ENCODE data around the gene HECA. TPM values are rescaled to one million over a fixed set of nuclear protein-coding genes. Genes with fewer than 3 reads are reported as not detected.

The HECA gene
- total RNA-seq, 3 donors from 2014 or later, result 35.1 to 54.3 (median 49.3) TPM

GRCh38 chr6:139166238-139166955 is 31.5 kb downstream of the HECA start:
- Histone ChIP-seq H3K36me3 (peaks cover 7% of the 10 kb centered on the region), H3K9me3 (no peaks in the 10 kb centered on the region), H3K4me3 (no peak overlapping the region), H3K4me1 (no peaks in the 10 kb centered on the region), H3K27ac (no peak overlapping the region), H3K27me3 (no peaks in the 10 kb centered on the region)
- no peak for TF ChIP-seq CTCF (IDR thresholded peaks at IDR 0.05)
- TF ChIP-seq POLR2A (IDR thresholded peaks at IDR 0.05), result no peak
- TF ChIP-seq POLR2AphosphoS5 (IDR thresholded peaks at IDR 0.05), result no peak
- DNase-seq (ENCODE audit: low spot score in 2 of 2), result no peak
- intact Hi-C loops (cut with DNase I; ENCODE audit: low total_unique reads), result no loop called here

- no peak for DNase-seq (ENCODE audit: low spot score in 2 of 2)
- Histone ChIP-seq H3K36me3 (peaks cover 7% of the 10 kb centered on the region), H3K9me3 (no peaks in the 10 kb centered on the region), H3K27me3 (no peaks in the 10 kb centered on the region), H3K27ac (no peak overlapping the region), H3K4me3 (no peak overlapping the region), H3K4me1 (no peaks in the 10 kb centered on the region)
- intact Hi-C loops (cut with DNase I; ENCODE audit: low total_unique reads), result no loop called here
- TF ChIP-seq POLR2A (IDR thresholded peaks at IDR 0.05), result no peak
- no peak for TF ChIP-seq POLR2AphosphoS5 (IDR thresholded peaks at IDR 0.05)
- TF ChIP-seq CTCF (IDR thresholded peaks at IDR 0.05), result no peak
Observed at GRCh38 chr6:139166956-139167313, 32.1 kb downstream of the HECA start.

- intact Hi-C loops (cut with DNase I; ENCODE audit: low total_unique reads), result loop anchor here (5.0 kb wide), 1 partner anchor 895 kb away; no protein-coding TSS in a partner anchor
- no peak for DNase-seq (ENCODE audit: low spot score in 2 of 2)
- Histone ChIP-seq H3K27ac (no peak overlapping the region), H3K4me1 (no peaks in the 10 kb centered on the region), H3K27me3 (no peaks in the 10 kb centered on the region), H3K9me3 (no peaks in the 10 kb centered on the region), H3K36me3 (peaks cover 1% of the 10 kb centered on the region), H3K4me3 (no peak overlapping the region)
- no peak for TF ChIP-seq CTCF (IDR thresholded peaks at IDR 0.05)
- no peak for TF ChIP-seq POLR2A (IDR thresholded peaks at IDR 0.05)
- TF ChIP-seq POLR2AphosphoS5 (IDR thresholded peaks at IDR 0.05), result no peak
Observed at GRCh38 chr6:139172151-139172550, 37.3 kb downstream of the HECA start.

- Histone ChIP-seq H3K4me1 (no peaks in the 10 kb centered on the region), H3K27ac (no peak overlapping the region), H3K36me3 (no peaks in the 10 kb centered on the region), H3K9me3 (no peaks in the 10 kb centered on the region), H3K4me3 (no peak overlapping the region), H3K27me3 (no peaks in the 10 kb centered on the region)
- intact Hi-C loops (cut with DNase I; ENCODE audit: low total_unique reads), result loop anchor here (5.0 kb wide), 1 partner anchor 895 kb away; no protein-coding TSS in a partner anchor
- TF ChIP-seq POLR2A (IDR thresholded peaks at IDR 0.05) (no peak), CTCF (IDR thresholded peaks at IDR 0.05) (no peak), POLR2AphosphoS5 (IDR thresholded peaks at IDR 0.05) (no peak)
- DNase-seq (ENCODE audit: low spot score in 2 of 2), result no peak
Observed at GRCh38 chr6:139172567-139172966, 37.7 kb downstream of the HECA start.

GRCh38 chr6:139173172-139173571 is 38.3 kb downstream of the HECA start:
- Histone ChIP-seq H3K4me1 (no peaks in the 10 kb centered on the region), H3K9me3 (no peaks in the 10 kb centered on the region), H3K36me3 (peaks cover 2% of the 10 kb centered on the region), H3K4me3 (no peak overlapping the region), H3K27me3 (no peaks in the 10 kb centered on the region), H3K27ac (no peak overlapping the region)
- DNase-seq (ENCODE audit: low spot score in 2 of 2), result no peak
- TF ChIP-seq POLR2A (IDR thresholded peaks at IDR 0.05) (no peak), POLR2AphosphoS5 (IDR thresholded peaks at IDR 0.05) (no peak), CTCF (IDR thresholded peaks at IDR 0.05) (no peak)
- intact Hi-C loops (cut with DNase I; ENCODE audit: low total_unique reads), result loop anchor here (5.0 kb wide), 1 partner anchor 896 kb away; no protein-coding TSS in a partner anchor
